SH-SY5Y (cell line): ENCODE measurements around the gene EXD3.

ENCODE experiments used
- GATA2 ChIP-seq: IDR thresholded peaks from 2 replicates; pipeline ENCODE4 v1.6.1; 2011; ENCODE audit warnings: mild to moderate bottlenecking, low read depth, low read length
- GATA3 ChIP-seq: IDR thresholded peaks from 2 replicates; pipeline ENCODE4 v1.6.1; 2011; ENCODE audit warnings: low read depth, mild to moderate bottlenecking, low read length, moderate library complexity

DNA sequence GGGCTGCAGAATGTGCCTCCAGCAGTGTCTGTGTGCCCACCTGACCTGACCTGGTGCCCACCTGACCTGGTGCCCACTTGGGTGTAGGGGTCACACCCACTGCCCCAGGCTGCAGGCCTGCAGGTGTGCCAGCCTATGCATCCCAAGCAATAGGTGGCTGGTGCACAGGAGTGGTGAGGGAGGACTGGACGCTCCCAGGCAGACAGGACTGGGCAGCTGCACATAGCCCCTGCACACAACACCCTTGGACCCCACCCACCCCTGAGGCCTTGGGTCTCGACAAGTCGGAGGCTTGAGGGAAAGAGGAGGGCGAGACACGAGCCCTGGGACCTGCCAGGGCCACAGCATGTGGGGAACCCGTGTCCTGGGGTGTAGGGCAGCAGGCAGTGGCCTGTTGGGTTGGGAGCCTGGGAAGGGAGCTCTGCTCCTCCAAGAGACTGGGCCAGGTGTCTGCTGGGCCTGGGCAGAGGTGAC lies 110.1 kb downstream of the EXD3 start:
- TF ChIP-seq GATA2 (no peak), GATA3 (no peak)
